Testis (tissue), 3 donors: ENCODE measurements around the gene IFNGR2. TPM values are rescaled to one million over a fixed set of nuclear protein-coding genes. Genes with fewer than 3 reads are reported as not detected.
"Not testable (repeated sequence)": the region's sequence is repeated elsewhere in the genome, so short reads cannot be mapped to it uniquely, and the experiment has no call there.

Experiments
- DNase-seq: peaks from one replicate; pipeline ENCODE4 v3.0.0-alpha.2; 2019
- H3K27ac ChIP-seq, 2 donors: fragments of 200-600 bp; sonication (generic); one replicate each; pipeline ENCODE4 v1.5.1; 2019
- H3K27me3 ChIP-seq: fragments of 200-600 bp; sonication (generic); one replicate; pipeline ENCODE4 v1.5.1; 2019
- H3K36me3 ChIP-seq: fragments of 200-600 bp; sonication (generic); one replicate; pipeline ENCODE4 v1.5.1; 2017; ENCODE audit warnings: low read depth; ENCODE audit errors: missing control alignments
- H3K4me1 ChIP-seq: fragments of 200-600 bp; sonication (generic); one replicate; pipeline ENCODE4 v1.5.1; 2019
- H3K4me3 ChIP-seq, 2 donors: fragments of 200-600 bp; sonication (generic); one replicate each; pipeline ENCODE4 v1.5.1; 2017 to 2019
- H3K9me3 ChIP-seq: fragments of 200-600 bp; sonication (generic); one replicate; pipeline ENCODE4 v1.5.1; 2017
- POLR2A ChIP-seq: fragments of 450-650 bp; IDR thresholded peaks from one replicate; pipeline ENCODE4 v1.6.1; 2017; ENCODE audit warnings: antibody characterized with exemption, mild to moderate bottlenecking, moderate library complexity
- WGBS, 2 donors: methylation state at CpG; one replicate each; pipeline ENCODE4 v1.1.5; 2018; 5-methylcytosine and 5-hydroxymethylcytosine counted together
- intact Hi-C: fragments of 100-400 bp; cut with DNase I; formaldehyde crosslinking; loops from one replicate; pipeline ENCODE4 v1.15.1; 2023; ENCODE audit warnings: low total_unique reads
- polyA plus RNA-seq: library from polyadenylated mRNA; stranded (reverse); fragments of 350-450 nt; fragmentation: Illumina TruSeq; extraction: RNeasy Lipid Tissue Mini Kit (QIAGEN cat#74804); gene quantifications from one replicate; pipeline ENCODE4 v1.2.3, GENCODE V29; 2014; ENCODE audit warnings: low read depth, low replicate concordance; ENCODE audit not compliant: insufficient read depth
- total RNA-seq, 2 donors: library from RNA; depleted of rRNA; stranded (reverse); fragments of >200 nt; gene quantifications; one replicate each; pipeline ENCODE4 v1.2.3, GENCODE V29; 2016
- TF ChIP-seq, protein P1 (sequence below), 3 experiments: fragments of 450-650 bp in 2 of 3; fragments of 200-600 bp in 1 of 3; sonication (generic) in 1 of 3; IDR thresholded peaks; one replicate each; pipeline ENCODE4 v1.5.1; 2016 to 2019; ENCODE audit warnings: antibody characterized with exemption in 3 of 3, mild to moderate bottlenecking in 2 of 3, moderate library complexity in 1 of 3

Gene IFNGR2
- total and polyA plus RNA-seq, 3 donors from 2014 or later, result 87.6 to 108 (median 91.9) TPM

DNA sequence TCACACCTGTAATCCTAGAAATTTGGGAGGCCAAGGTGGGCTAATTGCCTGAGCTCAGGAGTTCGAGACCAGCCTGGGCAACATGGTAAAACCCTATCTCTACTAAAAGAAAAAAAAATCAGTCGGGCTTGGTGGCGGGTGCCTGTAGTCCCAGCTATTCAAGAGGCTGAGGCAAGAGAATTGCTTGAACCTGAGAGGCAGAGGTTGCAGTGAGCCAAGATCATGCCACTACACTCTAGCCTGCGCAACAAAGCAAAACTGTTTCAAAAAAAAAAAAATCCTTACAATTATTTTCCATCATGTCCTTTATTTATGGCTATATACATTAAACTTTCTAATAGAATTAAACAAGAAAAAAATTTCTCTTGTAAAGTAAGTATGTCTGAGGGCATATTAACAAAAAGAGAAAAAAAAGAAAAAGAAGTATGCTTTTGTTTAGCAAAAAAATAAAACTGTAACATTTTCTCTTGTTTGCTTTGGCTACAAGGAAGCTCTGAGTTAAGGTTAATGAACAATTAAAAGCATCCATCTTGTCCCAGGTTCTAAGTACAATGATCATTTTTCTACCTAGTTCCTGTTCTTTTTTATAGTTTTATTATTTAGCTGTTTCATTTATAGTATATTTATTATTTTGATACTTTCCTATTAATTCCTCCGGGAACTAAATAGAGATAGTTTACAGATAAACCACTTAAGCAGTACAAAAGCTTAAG lies 58.5 kb downstream of the IFNGR2 start:
- no peak overlapping the region for H3K4me3 ChIP-seq
- H3K9me3 ChIP-seq, result no peaks in the 10 kb centered on the region
- no peak for TF ChIP-seq POLR2A
- TF ChIP-seq, protein P1, sequence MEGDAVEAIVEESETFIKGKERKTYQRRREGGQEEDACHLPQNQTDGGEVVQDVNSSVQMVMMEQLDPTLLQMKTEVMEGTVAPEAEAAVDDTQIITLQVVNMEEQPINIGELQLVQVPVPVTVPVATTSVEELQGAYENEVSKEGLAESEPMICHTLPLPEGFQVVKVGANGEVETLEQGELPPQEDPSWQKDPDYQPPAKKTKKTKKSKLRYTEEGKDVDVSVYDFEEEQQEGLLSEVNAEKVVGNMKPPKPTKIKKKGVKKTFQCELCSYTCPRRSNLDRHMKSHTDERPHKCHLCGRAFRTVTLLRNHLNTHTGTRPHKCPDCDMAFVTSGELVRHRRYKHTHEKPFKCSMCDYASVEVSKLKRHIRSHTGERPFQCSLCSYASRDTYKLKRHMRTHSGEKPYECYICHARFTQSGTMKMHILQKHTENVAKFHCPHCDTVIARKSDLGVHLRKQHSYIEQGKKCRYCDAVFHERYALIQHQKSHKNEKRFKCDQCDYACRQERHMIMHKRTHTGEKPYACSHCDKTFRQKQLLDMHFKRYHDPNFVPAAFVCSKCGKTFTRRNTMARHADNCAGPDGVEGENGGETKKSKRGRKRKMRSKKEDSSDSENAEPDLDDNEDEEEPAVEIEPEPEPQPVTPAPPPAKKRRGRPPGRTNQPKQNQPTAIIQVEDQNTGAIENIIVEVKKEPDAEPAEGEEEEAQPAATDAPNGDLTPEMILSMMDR (IDR thresholded peaks at IDR 0.05), result no peak
- H3K36me3 ChIP-seq, result no peaks in the 10 kb centered on the region
- intact Hi-C loops, result no loop called here
- no peak overlapping the region for H3K27ac ChIP-seq
- DNase-seq, result no peak
- no peaks in the 10 kb centered on the region for H3K4me1 ChIP-seq
- no peaks in the 10 kb centered on the region for H3K27me3 ChIP-seq
- 89 to 91% methylated on average over 5 of the region's 5 CpGs for WGBS, 2 donors

DNA sequence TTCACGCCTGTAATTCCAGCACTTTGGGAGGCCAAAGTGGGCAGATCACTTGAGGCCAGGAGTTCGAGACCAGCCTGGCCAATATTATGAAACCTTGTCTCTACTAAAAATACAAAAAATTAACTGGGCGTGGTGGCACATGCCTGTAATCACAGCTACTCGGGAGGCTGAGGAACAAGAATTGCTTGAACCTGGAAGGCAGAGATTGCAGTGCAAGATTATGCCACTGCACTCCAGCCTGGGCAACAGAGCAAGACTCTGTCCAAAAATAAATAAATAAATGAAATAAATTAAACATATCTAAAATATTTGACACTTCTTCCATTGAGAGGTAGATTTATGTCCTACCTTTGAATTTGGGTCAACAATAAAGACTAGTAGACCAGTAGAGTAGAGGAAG lies 66.0 kb downstream of the IFNGR2 start:
- DNase-seq, H3K9me3 ChIP-seq, intact Hi-C loops: not testable (repeated sequence)

DNA sequence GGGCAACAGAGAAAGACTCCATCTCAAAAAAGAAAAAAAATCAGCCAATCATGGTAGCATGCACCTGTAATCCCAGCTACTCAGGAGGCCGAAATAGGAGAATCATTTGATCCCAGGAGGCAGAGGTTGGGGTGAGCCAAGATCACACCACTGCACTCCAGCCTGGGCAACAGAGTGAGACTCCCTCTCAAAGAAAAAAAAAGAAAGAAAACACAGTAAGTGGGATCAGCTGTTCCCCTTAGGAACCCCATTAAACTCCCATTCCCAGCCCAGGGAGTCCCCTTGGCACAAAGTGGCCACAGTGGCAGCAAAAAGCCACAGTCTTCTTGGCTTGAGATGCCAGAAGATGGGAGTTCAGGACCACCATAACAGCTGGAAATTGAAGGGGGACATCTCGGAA lies 67.5 kb downstream of the IFNGR2 start:
- intact Hi-C loops, result no loop called here
- TF ChIP-seq, protein P1 (IDR thresholded peaks at IDR 0.05), result no peak
- TF ChIP-seq POLR2A, result no peak
- DNase-seq, result no peak
- H3K36me3 ChIP-seq, result no peaks in the 10 kb centered on the region
- no peak overlapping the region for H3K4me3 ChIP-seq
- 85 to 98% methylated on average over 2 of the region's 2 CpGs for WGBS, 2 donors
- H3K27ac ChIP-seq, result no peak overlapping the region
- H3K4me1 ChIP-seq, result peaks cover 4% of the 10 kb centered on the region
- H3K9me3 ChIP-seq, result no peaks in the 10 kb centered on the region
- H3K27me3 ChIP-seq, result no peaks in the 10 kb centered on the region

More for the DNA sequence above, 66.0 kb downstream of the IFNGR2 start:
- H3K27ac ChIP-seq, H3K27me3 ChIP-seq, H3K4me1 ChIP-seq, H3K36me3 ChIP-seq, H3K4me3 ChIP-seq: not testable (repeated sequence)
- WGBS, 2 donors, result 89 to 93% methylated on average over 4 of the region's 4 CpGs

DNA sequence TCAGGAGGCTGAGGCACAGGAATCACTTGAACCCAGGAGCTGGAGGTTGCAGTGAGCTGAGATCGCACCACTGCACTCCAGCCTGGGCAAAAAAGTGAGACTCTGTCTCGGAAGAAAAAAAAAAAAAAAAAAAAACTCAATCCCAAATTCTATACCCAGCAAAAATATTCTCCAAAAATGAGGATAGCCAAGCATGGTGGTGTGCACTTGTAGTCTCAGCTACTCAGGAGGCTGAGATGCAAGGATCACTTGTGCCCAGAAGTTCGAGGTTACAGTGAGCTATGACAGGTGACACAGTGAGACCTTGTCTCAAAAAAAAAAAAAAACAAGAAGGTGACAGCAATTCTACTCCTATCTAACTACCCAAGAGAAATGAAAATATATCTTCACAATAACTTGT lies 70.1 kb downstream of the IFNGR2 start:
- TF ChIP-seq POLR2A, result no peak
- TF ChIP-seq, protein P1 (IDR thresholded peaks at IDR 0.05), result no peak
- Histone ChIP-seq H3K4me1 (peaks cover 4% of the 10 kb centered on the region), H3K9me3 (no peaks in the 10 kb centered on the region), H3K4me3 (no peak overlapping the region), H3K27ac (no peak overlapping the region), H3K27me3 (no peaks in the 10 kb centered on the region), H3K36me3 (no peaks in the 10 kb centered on the region)
- 94 to 98% methylated on average over 3 of the region's 3 CpGs for WGBS, 2 donors
- DNase-seq, result no peak
- intact Hi-C loops, result no loop called here

DNA sequence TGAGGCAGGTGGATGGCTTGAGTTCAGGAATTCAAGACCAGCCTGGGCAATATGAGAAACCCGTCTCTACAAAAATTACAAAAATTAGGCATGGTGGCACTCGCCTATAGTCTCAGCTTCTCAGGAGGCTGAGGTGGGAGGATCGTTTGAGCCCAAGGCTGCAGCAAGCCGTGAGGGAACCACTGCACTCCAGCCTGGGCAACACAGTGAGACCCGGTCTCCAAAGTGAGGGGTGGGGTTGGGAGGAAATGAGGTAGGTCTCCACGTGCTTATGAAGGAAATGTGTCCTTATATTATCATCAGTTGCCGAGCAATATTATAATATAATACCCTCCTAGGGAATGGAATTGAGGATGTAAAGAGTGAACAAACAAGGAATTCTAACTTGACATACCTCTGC lies 73.9 kb downstream of the IFNGR2 start:
- Histone ChIP-seq H3K36me3 (no peaks in the 10 kb centered on the region), H3K4me3 (no peak overlapping the region), H3K27me3 (no peaks in the 10 kb centered on the region), H3K27ac (no peak overlapping the region), H3K9me3 (no peaks in the 10 kb centered on the region), H3K4me1 (no peaks in the 10 kb centered on the region)
- TF ChIP-seq, protein P1 (IDR thresholded peaks at IDR 0.05), result no peak
- TF ChIP-seq POLR2A, result no peak
- DNase-seq, result no peak
- intact Hi-C loops, result no loop called here
- WGBS, 2 donors, result 72 to 75% methylated on average over 7 of the region's 7 CpGs
